NCI-H2107 treated with DMSO at 0.1 percent for 48 hours (cell line): ENCODE results near the gene RHBDD3.

Experiments
- DNase-seq: peaks from one replicate; lab custom pipeline; 2025; ENCODE audit not compliant: unreplicated experiment; lab: John Stamatoyannopoulos, UW

RHBDD3 gene

DNA sequence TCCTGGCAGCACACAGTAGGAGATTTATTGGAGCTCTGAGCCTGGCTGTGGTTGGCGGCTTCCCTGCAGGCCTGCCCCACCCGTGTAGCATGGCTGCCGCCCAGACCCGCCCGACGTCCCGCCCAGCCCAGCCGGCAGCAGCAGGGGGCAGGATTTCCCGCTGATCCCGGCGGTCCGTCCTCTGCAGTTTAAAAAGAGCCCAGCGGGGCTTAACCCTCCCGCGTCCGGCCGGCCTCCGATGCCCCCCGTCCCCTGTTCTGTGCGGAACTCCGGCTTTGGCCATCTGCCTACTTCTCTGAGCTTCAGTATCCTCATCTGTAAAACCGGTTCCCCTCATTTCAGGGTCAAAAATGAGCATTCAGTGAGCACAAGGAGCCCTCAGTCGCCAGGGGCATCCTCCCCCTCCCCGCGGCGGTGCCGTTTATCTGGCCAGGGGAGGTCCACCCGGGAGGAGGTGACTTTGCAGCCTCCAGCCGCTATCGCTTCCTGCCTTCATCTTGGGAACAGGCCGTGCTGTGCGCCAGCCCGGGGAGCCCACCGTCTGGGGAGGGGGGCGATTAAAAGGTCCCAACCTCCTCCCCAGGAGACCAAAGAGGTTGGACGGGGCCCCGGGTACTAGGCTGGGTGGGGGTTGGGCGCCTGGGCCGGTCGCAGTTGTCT, 38.5 kb upstream of the RHBDD3 start, which contains the start of gene GAS2L1:
GAS2L1 (plus strand) TSS at position 476 of the 660 bp plus-strand sequence. CDS start 1,456 bp downstream, outside the sequence.
- no peak for DNase-seq

DNA sequence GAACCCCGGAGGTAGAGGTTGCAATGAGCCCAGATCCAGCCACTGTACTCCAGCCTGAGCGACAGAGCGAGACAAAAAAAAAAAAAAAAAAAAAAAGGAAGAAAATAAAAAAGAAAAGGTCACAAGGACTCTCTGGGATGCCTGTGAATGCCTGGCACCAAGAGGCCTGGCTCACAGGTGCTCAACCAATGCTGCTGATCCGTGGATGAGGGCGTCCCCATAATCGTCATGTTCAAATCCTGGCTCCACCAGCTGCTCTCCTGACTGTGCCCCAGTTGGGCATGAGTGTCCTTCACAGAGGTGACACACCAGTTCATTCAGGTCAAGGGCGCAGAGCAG, 38.0 kb upstream of the RHBDD3 start:
- no peak for DNase-seq

DNA sequence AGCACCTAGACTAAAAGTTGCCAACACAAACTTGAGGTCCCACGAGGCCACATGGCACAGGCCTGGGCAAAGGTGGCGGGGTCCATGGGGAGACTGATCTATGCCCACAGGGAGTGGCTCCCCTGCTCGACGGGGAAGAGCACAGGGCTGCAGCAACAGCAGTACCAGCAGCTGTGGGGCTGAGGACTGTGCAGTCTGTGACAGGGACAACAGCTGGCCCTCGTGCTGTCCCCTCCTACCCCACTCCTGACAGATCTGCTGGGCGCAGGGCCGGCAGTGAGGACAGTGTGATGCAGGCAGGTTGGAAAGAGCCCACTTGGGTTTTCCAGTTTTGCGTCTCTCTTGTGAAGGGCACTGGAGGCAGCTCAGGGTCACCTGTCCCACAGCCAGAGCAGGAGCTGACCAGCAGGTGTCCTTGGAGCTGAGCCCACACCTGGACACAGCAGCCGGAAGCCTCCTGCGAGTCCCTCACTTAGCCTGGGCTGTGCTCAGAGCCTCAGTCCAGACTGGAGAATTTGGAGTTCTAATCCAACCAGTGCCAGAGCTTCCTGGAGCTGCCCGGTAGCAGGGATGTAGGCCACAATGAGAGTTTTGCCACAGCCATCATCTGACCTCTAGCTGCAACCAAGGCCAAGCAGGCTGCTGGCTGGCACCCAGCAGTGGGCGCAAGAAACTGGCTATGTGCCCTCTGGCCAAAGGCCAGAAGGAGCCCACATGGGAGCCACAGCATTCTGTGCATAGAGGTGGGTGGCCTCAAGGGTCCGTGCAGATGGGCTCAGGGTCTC, 35.1 kb upstream of the RHBDD3 start:
- DNase-seq = no peak

DNA sequence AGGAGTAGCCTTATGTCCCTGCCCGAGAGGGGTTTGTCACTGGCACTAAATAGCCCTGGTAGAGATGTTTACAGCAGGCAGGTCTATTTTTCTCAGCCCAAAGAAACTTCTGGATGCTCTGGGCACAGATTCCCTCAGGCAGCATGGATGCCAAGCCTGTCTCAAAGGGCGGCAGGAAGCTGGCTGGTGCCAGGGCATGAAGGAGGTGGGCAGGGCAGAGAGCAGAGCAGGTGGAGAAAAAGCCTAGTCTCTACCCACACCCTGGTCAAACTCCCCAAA, 34.6 kb upstream of the RHBDD3 start:
- DNase-seq = no peak

DNA sequence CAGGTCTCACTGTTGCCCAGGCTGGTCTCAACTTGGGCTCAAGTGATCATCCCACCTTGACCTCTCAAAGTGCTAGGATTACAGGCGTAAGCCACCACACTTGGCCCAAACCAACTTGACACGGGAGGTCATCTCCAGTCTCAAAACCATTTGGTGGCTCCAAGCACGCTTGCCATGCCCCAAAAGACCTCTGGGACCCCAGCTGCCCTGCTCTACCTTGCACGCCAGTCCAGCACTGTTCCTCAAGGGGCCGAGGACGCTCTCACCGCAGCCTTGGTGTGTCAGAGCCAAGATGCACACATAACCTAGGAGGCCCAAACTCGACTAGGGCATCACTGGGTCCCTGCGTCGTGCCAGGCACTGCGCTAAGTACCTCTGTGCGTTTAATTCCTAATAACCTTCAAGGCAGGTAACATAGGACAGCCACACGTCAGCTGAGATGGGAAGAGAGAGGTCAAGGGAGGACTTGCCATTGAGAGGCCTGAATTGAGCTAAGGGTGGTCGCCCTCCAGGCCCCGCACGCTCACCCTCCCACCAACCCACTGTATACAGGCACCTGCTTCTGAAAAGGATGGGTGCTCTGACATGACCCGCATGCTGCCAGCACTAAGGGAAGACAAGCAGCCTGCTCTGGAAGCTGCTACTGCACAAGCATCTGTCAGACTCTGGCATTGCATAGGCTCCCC, 34.1 kb upstream of the RHBDD3 start:
- DNase-seq = no peak

DNA sequence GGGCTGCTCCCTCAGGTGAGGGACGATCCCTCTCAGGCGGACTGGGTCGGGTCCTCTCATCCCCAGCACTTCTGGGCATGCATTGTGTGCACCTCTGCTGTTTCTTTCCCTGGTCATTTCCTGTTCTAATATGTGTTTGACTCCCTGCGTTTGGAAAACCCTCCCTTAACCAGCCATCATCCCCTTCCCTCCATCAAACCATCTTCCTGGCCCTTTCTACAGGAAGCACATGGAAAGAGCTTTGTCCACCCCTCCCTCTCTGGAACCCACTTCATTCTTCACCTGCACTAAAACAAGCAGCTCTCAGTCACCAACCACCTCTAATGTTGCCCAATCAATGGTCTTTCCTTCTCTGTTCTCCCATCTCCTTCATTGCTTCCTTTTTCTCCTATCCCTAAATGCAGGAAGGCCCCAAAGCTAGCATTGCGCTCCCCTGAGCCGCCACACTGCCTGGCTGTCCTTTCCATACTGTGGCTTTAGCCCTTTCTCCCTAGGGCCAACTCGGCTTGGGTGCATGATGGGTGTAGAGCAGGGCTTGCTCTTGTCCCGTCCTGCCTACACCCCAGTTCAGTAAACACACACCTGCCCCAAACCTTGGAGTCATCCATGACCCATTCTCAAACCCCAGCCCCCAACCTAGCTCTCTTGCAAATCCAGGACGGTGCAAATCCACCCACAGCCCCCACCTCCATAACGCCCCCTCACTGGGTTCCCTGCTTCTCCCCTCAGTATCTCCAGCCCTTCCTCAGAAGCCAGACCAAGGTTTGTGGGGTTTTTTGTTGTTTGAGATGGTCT, 33.2 kb upstream of the RHBDD3 start:
- DNase-seq = no peak

DNA sequence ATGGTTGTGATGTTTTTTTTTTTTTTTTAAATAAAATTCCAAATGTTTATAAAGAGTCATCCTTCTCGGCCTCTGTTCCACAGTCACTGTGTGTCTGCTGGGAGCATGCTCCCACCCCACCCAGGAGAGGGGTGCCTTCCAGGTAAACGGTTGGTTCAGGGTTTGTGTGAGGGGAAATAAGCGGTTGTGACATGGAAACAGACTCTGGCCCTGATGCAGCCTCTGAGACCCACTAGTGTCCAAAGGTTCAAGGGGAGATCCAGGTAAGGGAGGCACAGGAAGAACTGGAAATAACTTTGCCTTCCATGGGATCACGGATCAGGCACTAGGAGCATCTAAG, 32.7 kb upstream of the RHBDD3 start:
- no peak for DNase-seq

DNA sequence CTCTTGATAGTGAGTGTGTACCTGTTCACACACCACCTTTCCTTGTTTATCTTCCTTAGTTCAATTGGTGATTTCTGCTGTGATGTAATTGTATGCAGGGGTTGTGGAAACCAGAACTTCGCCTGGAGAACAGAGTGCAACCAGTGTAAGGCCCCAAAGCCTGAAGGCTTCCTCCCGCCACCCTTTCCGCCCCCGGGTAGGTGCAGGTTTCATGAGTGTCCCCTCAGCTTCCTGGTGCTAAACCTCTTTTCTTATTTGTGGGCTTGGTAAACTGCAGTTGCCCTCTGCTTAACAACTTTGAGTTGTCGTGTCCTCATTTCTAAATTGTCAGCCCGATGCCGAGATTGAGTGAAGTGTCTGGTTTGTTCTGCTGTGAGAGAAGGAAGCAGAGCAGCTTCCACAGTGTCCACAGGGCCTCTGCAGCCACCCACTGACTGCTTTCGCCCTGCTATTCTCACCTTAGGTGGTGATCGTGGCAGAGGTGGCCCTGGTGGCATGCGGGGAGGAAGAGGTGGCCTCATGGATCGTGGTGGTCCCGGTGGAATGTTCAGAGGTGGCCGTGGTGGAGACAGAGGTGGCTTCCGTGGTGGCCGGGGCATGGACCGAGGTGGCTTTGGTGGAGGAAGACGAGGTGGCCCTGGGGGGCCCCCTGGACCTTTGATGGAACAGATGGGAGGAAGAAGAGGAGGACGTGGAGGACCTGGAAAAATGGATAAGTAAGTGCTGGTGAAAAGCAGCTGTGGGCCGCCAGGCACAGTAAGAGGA, 31.5 kb upstream of the RHBDD3 start:
- DNase-seq = no peak

DNA sequence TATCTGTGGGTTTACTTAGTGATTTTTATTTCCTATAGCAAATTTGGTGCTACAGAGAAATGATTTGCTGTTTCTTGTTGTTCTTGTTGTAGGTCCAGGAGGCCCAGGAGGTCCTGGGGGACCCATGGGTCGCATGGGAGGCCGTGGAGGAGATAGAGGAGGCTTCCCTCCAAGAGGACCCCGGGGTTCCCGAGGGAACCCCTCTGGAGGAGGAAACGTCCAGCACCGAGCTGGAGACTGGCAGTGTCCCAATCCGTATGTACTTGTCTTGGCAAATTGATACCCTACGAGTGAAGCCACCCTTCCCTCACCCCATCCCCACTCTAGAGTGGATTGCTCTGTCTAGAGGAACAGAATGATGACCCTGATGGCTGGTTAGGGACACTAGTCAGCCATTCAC, 30.9 kb upstream of the RHBDD3 start:
- no peak for DNase-seq

DNA sequence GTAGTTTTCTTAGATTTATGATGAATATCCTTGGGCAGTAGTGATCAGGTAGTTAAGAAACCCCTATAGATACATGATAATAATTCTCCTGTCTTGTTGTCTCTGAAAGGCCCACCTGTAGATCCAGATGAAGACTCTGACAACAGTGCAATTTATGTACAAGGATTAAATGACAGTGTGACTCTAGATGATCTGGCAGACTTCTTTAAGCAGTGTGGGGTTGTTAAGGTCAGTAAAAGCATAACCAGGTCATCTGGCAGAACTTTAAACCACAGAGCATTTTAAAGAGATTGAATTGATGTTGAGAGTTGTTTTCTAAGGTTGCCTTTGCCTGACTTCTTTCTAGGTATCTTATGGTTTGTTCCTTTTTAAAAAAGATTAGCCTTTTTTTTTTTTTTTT, 24.6 kb upstream of the RHBDD3 start:
- no peak for DNase-seq

DNA sequence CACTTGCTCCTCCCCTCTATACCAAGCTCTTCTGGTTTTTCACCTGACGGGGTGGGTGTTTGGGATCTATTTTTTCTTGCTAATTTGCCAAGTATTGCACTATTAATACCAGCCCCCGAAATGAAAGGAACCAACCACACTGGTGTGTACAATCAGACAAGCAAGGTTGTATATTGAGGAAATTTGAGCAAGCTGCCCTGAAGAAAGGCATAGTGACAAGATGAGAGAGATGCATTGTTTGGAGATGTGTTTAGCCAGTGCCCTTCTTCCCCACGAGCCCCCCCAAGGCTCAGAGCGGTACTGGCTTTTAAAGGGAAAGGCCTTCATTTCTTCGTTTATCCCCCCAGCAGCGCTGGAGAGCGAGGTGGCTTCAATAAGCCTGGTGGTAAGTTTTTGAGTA, 23.4 kb upstream of the RHBDD3 start:
- DNase-seq = no peak

DNA sequence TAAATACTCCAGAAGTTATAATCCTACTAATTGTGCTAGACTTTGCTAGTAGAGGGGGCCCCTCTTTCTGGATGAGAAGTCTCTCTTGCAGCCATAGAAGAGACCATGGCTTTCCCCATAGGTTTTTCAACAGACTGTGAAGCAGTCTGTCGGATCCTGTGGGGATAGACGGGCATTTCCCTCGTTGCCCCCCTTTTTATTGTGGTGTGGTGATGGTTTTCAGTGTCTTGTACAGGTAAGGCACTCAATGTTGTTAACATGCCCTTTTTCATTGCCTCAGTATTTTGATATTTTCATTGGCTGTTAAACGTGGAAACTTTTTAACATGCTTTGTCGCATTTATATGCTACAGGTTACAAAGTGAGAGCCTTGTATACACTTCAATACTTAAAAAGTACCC, 22.3 kb upstream of the RHBDD3 start:
- no peak for DNase-seq

DNA sequence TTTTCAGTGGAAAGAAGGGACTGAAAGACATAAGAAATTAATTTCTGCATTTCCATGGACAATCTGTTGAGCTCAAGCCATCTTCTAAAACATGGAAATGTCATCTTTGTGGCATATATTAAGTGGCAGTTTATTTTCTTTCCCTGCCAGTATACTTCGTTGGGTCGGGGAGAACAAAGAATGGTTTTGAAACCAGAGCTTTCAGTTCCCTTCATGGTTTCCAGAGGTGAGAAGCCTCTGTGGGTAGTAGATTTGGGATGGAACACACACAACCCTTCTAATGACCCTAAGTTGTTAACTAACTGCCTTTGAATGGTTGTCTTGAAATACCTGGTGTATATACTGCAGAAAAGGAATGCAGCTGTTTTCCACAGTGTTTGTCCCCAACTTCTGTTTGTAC, 21.1 kb upstream of the RHBDD3 start:
- no peak for DNase-seq

DNA sequence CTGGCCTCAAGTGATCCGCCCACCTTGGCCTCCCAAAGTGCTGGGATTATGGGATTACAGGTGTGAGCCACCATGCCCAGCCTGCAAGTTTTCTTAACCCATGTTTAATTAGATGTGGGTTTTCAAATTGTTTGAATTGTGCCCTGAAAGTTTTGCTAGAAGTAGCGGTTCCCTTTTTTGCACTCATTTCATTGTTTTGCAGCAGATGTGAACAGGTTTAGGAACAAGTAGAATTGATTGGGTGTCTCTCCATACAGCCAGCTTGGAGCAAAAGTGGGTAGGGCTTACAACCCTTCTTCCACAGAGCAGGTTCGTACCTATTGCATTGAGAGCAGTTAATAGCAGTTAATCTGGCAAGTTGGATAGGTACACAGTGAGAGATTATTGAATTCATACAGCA, 16.4 kb upstream of the RHBDD3 start:
- DNase-seq = no peak

DNA sequence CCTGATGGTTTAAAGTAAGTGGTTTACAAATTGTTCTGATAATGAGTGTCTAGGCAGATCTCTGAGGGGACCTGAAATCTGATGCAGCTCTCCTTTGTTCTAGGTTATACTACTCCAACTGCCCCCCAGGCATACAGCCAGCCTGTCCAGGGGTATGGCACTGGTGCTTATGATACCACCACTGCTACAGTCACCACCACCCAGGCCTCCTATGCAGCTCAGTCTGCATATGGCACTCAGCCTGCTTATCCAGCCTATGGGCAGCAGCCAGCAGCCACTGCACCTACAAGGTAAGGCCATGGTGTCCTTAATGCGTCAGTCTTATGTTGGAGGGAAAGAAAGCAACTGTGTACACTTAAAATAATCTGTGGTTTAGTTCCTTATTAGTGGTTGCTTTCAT, 10.1 kb upstream of the RHBDD3 start:
- DNase-seq = no peak

DNA sequence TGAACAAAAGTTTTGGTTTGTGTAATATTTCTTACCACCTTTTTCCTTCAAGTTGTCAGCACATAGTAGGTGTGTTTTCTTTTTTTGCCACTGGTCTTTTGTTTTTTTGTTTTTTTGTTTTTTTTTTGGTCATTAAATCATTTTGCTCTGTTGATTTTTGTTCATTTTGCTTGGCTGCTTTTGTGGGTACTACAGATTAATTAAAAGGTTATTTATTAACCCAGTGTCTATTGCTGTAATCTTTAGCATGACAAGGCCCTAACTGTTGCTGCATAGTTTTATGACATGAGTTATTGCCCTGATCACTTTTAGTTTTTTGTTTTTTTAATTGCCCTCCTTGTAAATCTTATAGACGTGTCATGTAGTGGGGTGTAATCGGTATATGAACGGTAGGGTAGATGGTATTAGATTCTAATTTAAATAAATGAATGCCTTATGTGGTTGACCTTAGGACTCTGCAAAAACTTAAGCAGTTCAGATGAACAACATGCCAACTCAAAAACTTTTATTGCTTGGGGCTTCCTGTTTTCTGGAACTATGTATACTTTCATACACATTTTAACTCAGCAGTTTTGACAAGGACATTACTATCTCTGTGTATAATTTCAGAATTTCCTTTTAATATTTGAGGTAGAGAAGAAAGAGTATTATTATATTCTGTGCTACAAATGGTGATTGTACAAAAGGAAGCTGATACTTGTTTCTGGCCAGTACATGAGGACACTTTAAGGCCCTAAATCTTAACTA, 8.2 kb upstream of the RHBDD3 start:
- DNase-seq = no peak

DNA sequence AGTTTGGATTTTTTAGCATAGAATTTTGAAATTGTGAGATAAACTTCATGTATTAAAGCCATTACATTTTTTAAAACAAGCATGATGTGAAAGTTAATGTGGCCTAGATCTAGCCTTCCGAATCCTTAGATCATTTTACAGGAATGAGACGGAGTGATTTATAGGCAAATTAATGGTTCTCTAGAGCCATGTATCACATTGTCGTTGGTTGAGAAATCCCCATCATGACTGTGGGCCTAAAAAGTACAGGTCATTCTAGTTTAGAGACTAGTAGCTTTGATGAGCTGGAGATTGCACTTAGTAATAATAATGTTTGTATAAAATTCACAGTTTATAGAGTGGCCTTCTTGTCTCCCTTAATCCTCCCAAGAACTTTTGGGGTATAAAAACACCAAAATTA, 7.4 kb upstream of the RHBDD3 start:
- no peak for DNase-seq

DNA sequence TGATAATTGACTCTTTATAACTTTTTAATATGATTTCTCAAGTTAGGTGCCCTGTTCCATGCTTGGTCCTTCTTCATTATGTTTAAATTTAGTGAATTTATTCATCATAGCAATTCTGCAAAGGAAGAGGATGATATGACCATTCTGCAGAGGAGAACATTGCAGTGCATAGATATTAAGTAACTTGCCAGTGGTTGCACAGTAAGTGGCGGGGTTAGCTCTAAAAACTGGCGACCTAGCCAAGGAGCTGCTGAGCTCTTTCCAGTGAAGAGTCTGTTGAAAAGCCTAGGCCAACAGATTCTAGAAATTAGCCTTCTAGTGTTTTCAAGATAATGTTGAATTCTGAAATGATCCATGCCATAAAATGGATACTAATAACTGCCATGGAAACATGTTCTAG, 4.8 kb upstream of the RHBDD3 start:
- no peak for DNase-seq

DNA sequence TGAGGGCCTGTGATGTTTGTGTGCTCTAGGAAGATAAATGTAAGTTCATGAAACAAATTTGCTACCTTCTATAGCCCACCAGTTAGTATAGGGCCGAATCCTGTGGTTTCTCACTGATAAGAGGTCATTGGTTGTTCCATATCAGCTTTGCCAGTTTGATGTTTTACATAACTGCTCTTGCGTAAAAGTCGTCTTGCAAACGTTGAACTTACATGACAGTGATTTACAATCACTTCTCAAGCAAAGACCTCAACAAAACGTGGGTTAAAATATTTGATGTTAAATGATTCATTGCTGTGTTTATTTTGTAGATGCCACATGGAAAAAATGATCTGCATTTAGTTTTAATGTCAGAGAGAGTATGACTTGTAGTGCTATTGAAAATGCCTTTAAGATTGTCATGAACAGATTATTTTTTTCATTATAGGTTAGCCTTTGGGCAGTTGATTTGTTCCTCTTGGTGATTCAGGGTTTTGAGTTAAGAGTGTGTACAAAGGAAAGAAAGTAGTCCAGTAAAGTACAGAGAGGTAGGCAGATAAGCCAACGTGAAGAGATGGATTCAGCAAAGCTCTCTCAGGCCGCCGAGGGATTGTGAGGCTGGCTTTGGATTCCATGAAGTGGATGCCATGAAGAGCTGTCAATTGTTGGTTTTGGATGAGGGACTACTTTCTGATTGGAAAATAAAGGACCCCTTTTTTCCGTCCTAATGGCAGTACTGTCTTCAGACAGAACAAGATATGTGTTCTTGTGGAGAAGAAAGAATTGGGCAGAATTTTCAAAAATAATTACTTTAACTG, 2.9 kb upstream of the RHBDD3 start:
- DNase-seq = no peak
